ENCODE results near the gene TAS2R50. TPM values are rescaled to one million over a fixed set of nuclear protein-coding genes. Genes with fewer than 3 reads are reported as not detected.
"Not testable (repeated sequence)": the region's sequence is repeated elsewhere in the genome, so short reads cannot be mapped to it uniquely, and the experiment has no call there.

Gene TAS2R50
- total RNA-seq (2014; rRNA removed; shearing (Covaris generic)) = not detected in 2 replicates

GRCh38 chr12:10986812-10987211 is at the start of gene TAS2R50:
Gene TAS2R50 (minus strand): TSS chr12:10986912. CDS start chr12:10986860, 52 bp downstream.
- no peak for DNase-seq (ENCODE audit: low spot score)

- DNase-seq (ENCODE audit: low spot score) = not testable (repeated sequence)
Observed at GRCh38 chr12:11033959-11034358, 47.2 kb upstream of the TAS2R50 start.

DNA sequence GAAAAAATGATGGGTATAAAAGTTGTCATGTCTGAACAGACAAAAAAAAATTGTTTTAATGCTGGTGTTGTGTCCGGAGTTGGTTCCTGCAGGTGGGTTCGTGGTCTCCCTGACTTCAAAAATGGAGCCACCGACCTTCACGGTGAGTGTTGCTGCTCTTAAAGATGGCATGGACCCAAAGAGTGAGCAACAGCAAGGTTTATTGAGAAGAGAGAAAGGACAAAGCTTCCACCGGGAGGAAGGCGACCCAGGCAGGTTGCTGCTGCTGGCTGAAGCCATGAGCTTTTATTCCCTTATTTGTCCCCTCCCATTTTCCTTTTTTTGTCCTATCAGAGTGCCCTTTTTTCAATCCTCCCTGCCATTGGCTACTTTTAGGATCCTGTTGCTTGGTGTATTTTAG is 44.6 kb upstream of the TAS2R50 start, which contains the start of gene TAS2R31:
TSS of gene TAS2R31 (minus strand) at position 101 of the 400 bp plus-strand sequence. CDS start at position 29, 72 bp downstream.
- no peak for DNase-seq (ENCODE audit: low spot score)

GRCh38 chr12:11026118-11026517 is 39.4 kb upstream of the TAS2R50 start:
- no peak for DNase-seq (ENCODE audit: low spot score)

GRCh38 chr12:11023387-11023786 is 36.7 kb upstream of the TAS2R50 start:
- no peak for DNase-seq (ENCODE audit: low spot score)

GRCh38 chr12:11022520-11022919 is 35.8 kb upstream of the TAS2R50 start, which contains the start of gene TAS2R19:
Gene TAS2R19 (minus strand): TSS chr12:11022620. CDS start chr12:11022571, 49 bp downstream.
- no peak for DNase-seq (ENCODE audit: low spot score)

GRCh38 chr12:11016937-11017336 is 30.2 kb upstream of the TAS2R50 start:
- no peak for DNase-seq (ENCODE audit: low spot score)

DNA sequence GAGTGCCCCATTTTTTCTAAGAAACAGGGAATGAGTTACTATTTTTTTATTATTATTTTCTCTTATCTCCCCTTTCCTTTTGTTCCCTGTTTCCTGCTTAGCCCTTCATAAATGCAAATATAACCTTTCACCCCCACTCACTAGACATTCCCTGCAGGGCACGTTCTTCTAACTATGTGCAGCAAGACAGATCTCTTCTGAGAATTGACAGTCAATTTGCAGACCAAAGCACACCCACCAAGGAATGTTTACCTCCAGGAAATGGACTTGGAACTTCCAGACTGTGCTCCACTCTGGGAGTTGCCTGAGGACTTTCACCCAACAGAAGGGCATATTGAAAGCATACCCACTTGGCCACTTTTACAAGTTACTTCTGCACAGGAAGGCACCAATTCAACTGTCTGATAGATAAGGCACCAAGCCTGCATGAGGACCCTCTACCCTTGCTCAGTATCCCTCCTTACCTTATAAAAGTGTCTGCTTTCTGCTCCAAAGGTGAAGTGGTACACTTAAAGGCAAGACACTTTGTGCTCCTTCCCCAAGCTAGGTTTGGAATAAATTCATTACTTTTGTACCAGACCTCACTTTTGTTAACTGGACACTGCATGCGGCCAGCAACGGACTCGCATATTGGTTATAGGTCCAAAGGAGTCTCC is 29.2 kb upstream of the TAS2R50 start:
- DNase-seq (ENCODE audit: low spot score) = no peak

GRCh38 chr12:11014234-11014633 is 27.5 kb upstream of the TAS2R50 start:
- no peak for DNase-seq (ENCODE audit: low spot score)

DNA sequence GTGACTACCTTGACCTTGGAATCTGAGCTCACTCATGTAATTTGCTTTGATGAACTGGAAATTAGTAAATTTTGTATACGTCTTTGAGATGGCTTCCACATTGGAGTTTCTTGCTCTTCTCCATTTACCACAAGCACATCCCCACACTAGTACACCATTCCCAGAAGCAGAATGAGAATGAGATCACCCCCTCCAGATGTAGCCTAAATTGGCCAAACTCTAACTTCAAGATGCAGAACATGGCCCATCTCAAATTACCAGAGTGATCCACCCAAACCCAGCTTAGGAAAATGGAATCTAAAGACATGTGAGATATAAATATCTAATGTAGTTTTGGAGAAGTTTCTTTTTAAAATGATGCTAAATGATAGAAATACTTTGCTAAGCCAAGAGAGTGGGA is 20.9 kb upstream of the TAS2R50 start:
- no peak for DNase-seq (ENCODE audit: low spot score)

DNA sequence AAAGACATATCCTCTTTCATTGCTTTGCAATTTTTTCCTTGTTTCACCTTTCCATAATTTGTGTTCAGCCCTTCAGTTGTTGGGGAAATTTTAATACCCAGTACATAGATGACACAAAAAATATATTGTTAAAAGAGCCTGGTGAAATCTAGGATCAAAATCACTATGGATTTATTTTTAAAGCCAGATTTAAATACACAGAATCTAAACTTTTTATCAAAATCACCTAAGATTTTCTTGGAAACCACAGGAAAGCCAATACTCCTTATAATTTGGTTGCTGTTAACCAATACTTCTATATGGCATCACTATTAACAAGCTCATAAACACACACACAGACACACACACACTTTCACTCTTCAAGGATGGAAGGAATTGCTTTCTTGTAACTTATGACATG is 11.5 kb upstream of the TAS2R50 start, which contains the start of gene TAS2R20:
TSS of gene TAS2R20 (minus strand) at position 101 of the 400 bp plus-strand sequence. CDS start 429 bp downstream, outside the sequence.
- no peak for DNase-seq (ENCODE audit: low spot score)

- DNase-seq (ENCODE audit: low spot score) = no peak
Observed at GRCh38 chr12:10994307-10994706, 7.6 kb upstream of the TAS2R50 start.

GRCh38 chr12:10989107-10989506 is 2.4 kb upstream of the TAS2R50 start:
- DNase-seq (ENCODE audit: low spot score) = no peak

DNA sequence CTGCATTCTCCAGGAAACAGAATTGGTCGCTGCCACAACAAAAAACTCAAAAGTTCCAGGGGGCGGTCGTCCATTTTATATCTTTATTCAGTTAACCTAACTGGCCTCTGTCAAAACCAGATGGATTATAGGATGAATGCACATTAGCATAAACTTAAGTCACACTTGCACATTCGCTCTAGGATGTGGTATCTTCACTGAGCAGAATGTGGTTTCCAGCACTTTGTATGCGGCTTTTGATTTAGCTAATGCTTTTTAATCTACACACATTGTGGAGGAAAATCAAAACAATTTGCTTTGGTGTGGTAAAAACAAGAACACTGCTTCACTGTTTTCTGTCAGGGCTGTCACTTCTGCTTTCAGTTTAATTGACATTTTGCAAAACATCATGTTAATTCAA is 4.5 kb downstream of the TAS2R50 start:
- no peak for DNase-seq (ENCODE audit: low spot score)

DNA sequence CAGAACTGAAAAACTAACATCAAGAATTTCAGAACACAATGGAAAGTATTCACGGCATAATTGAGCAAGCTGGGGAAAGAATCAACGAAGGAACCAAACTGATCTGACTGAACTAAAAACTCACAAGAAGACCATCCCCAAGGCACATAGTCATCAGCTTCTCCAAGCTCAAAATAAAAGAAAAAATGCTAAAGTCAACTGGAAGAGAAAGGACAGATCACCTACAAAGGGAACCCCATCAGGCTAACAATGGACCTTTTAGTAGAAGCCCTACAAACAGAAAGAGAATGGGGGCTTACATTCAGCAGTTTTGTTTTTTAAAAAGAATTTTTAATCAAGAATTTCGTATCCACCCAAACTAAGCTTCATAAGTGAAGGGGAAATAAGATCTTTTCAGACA is 11.7 kb downstream of the TAS2R50 start:
- no peak for DNase-seq (ENCODE audit: low spot score)

DNA sequence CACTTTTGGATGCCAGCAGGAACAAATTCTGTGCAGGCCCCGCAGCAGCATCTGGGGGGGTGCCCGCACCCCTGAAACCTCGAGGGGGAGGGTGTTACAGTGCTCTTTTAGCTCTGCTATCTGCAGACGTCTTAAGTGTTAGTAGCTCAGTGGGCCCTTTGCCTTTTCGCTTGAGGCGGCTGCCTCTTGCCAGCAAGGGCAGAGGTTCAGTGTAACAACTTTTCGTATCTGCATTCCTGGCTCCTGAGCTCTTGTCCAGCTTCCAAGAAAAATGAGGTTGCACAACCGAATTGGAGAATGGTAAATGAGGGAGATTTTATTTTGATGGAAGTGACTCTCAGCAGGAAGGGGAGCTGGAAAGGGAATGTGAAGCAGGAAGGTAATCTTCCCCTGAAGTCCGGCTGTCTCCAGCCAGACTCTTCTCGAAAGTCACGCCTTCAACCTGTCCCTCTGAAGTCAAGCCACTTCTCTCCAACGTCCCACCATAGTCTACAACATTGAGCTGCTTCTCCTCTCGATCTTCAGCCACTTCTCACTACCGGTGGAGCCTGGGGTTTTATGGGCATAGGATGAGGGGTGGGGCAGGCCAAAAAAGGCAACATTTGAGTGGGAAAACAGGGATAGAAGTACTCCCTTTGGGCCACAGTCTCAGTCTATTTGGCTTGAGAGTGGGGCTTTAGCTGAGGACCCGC is 17.8 kb downstream of the TAS2R50 start:
- DNase-seq (ENCODE audit: low spot score) = no peak

DNA sequence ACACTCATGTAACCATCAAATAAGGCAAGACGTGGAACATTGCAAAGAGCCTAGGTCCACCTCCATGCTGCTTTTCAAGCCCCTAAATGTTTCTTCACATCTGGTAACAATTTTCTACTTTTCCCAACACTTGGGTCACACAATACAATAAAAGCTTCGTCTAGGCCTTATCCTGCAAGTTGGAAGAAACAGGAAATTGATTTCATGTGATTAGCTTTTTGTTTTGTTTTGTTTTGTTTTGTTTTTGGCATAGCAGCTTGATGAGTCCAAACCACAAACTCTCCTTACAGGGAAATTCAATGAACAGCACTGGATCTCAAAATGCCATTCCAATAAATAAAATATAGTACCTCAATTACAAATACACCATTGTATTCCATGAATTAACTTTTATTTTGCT is 19.3 kb downstream of the TAS2R50 start:
- DNase-seq (ENCODE audit: low spot score) = no peak

DNA sequence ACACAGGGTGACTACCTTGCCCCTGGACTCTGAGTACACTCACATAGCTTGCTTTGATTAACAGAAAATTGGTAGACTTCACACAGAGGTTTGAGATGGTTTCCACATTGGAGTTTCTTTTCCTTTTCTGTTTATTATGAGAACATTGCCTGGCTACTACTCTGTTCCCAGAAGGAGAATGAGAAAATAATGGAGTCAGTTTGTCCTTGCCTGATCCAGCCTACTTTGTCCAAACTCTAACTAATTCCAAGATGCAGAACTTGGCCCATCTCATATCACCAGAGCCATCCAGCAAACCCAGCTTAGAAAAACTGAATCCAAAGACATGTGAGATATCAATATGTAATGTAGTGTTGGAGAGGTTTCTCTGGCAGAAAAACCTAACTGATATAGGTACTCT is 20.4 kb downstream of the TAS2R50 start:
- no peak for DNase-seq (ENCODE audit: low spot score)

DNA sequence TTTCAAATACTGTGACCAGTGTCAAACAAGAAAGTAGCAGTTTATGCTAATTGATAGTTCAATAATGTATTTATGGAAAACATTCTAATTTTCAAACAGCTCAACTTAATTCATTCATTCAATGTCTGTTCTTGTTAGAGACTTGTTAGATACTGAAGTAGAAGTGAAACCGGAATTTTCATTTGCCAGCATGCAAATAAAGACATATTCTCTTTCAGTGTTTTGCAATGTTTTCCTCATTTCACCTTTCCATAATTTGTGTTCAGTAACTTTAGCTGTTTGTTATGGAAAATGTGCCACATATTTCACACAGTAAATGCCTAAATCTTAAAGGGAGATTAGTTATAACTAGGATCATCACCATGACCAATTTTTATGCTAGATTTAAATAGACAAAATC is 21.2 kb downstream of the TAS2R50 start:
- DNase-seq (ENCODE audit: low spot score) = no peak

- DNase-seq (ENCODE audit: low spot score) = no peak
Observed at GRCh38 chr12:10960211-10960610, 26.5 kb downstream of the TAS2R50 start.

DNA sequence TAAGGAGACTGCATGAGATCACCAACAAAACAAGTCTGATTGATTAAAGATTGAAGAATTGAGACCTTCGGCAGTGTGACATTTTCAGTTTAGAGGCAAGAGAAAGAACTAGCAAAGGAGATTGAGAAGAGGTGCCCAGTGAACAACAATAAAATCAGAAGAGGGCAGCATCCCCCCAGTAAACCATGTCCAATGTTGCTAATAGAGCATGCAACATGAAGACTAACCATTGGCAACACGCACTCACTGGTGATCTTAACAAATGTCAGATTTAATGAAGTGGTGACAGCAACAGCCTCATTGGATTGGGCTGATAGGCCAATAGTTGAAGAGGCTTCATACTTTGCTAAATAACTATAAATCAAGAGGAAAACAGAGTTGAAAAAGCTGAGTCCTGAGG is 26.9 kb downstream of the TAS2R50 start:
- no peak for DNase-seq (ENCODE audit: low spot score)

DNA sequence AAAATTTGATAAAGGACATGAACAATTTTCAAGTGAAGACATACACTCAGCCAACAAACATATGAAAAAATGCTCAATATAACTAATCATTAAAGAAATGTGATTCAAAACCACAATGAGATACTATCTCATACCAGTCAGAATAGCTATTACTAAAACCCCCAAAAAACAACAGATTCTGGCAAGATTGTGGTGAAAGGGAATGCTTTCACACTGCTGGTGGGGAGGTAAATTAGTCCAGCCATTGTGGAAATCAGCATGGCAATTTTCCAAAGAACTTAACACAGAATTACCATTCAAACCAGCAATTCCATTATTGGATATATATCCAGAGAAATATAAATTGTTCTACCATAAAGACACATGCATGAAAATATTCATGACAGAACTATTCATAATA is 29.0 kb downstream of the TAS2R50 start:
- DNase-seq (ENCODE audit: low spot score) = no peak

DNA sequence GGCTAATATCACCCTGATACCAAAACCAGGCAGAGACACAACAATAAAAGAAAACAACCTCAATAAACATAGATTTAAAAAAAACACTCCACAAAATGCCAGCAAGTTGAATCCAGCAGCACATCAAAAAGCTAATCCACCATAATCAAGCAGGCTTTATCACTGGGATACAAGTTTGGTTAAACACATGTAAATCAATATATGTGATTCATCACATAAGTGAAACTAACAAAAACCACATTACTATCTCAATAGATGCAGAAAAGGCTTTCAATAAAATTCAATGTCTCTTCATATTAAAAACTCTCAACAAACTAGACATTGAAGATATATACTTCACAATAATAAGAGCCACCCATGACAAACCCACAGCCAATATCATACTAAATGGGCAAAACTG is 30.6 kb downstream of the TAS2R50 start:
- DNase-seq (ENCODE audit: low spot score) = no peak
